ENCODE data around the gene SMOC2.

The SMOC2 gene

GRCh38 chr6:168411793-168412192 lies 29.2 kb upstream of the SMOC2 start:
- Mint-ChIP-seq H3K9me3 (no peaks in the 10 kb centered on the region), H3K36me3 (ENCODE audit: low read depth) (no peaks in the 10 kb centered on the region), H3K27me3 (ENCODE audit: low read depth) (no peaks in the 10 kb centered on the region), H3K27ac (no peak overlapping the region), H3K4me1 (ENCODE audit: low read depth) (no peaks in the 10 kb centered on the region), H3K4me3 (no peak overlapping the region)

GRCh38 chr6:168412456-168412855 lies 28.5 kb upstream of the SMOC2 start:
- Mint-ChIP-seq H3K4me1 (ENCODE audit: low read depth) (no peaks in the 10 kb centered on the region), H3K27me3 (ENCODE audit: low read depth) (no peaks in the 10 kb centered on the region), H3K27ac (no peak overlapping the region), H3K9me3 (no peaks in the 10 kb centered on the region), H3K4me3 (no peak overlapping the region), H3K36me3 (ENCODE audit: low read depth) (no peaks in the 10 kb centered on the region)

GRCh38 chr6:168413018-168413720 lies 27.8 kb upstream of the SMOC2 start:
- no peaks in the 10 kb centered on the region for H3K9me3 Mint-ChIP-seq
- no peaks in the 10 kb centered on the region for H3K4me1 Mint-ChIP-seq (ENCODE audit: low read depth)
- H3K27me3 Mint-ChIP-seq (ENCODE audit: low read depth), result no peaks in the 10 kb centered on the region

GRCh38 chr6:168413856-168414255 lies 27.1 kb upstream of the SMOC2 start:
- H3K27ac Mint-ChIP-seq, result no peak overlapping the region
- no peak overlapping the region for H3K4me3 Mint-ChIP-seq
- no peaks in the 10 kb centered on the region for H3K4me1 Mint-ChIP-seq (ENCODE audit: low read depth)
- no peaks in the 10 kb centered on the region for H3K27me3 Mint-ChIP-seq (ENCODE audit: low read depth)
- H3K36me3 Mint-ChIP-seq (ENCODE audit: low read depth), result no peaks in the 10 kb centered on the region
- no peaks in the 10 kb centered on the region for H3K9me3 Mint-ChIP-seq

More at GRCh38 chr6:168413018-168413720, 27.8 kb upstream of the SMOC2 start:
- Mint-ChIP-seq H3K27ac (no peak overlapping the region), H3K36me3 (ENCODE audit: low read depth) (no peaks in the 10 kb centered on the region), H3K4me3 (no peak overlapping the region)

GRCh38 chr6:168414336-168415097 lies 26.5 kb upstream of the SMOC2 start:
- H3K27me3 Mint-ChIP-seq (ENCODE audit: low read depth), result no peaks in the 10 kb centered on the region
- H3K4me1 Mint-ChIP-seq (ENCODE audit: low read depth), result no peaks in the 10 kb centered on the region

GRCh38 chr6:168415098-168415992 lies 25.6 kb upstream of the SMOC2 start:
- no peak overlapping the region for H3K27ac Mint-ChIP-seq
- no peaks in the 10 kb centered on the region for H3K9me3 Mint-ChIP-seq
- H3K4me1 Mint-ChIP-seq (ENCODE audit: low read depth), result no peaks in the 10 kb centered on the region
- no peaks in the 10 kb centered on the region for H3K27me3 Mint-ChIP-seq (ENCODE audit: low read depth)
- no peaks in the 10 kb centered on the region for H3K36me3 Mint-ChIP-seq (ENCODE audit: low read depth)
- no peak overlapping the region for H3K4me3 Mint-ChIP-seq

More at GRCh38 chr6:168414336-168415097, 26.5 kb upstream of the SMOC2 start:
- no peak overlapping the region for H3K27ac Mint-ChIP-seq
- H3K36me3 Mint-ChIP-seq (ENCODE audit: low read depth), result no peaks in the 10 kb centered on the region
- H3K4me3 Mint-ChIP-seq, result no peak overlapping the region
- H3K9me3 Mint-ChIP-seq, result no peaks in the 10 kb centered on the region

- H3K9me3 Mint-ChIP-seq, result no peaks in the 10 kb centered on the region
- H3K27ac Mint-ChIP-seq, result no peak overlapping the region
- H3K4me1 Mint-ChIP-seq (ENCODE audit: low read depth), result no peaks in the 10 kb centered on the region
- H3K4me3 Mint-ChIP-seq, result no peak overlapping the region
- H3K36me3 Mint-ChIP-seq (ENCODE audit: low read depth), result no peaks in the 10 kb centered on the region
- no peaks in the 10 kb centered on the region for H3K27me3 Mint-ChIP-seq (ENCODE audit: low read depth)
Observed at GRCh38 chr6:168415993-168416530, 24.9 kb upstream of the SMOC2 start.

- Mint-ChIP-seq H3K36me3 (ENCODE audit: low read depth) (no peaks in the 10 kb centered on the region), H3K27me3 (ENCODE audit: low read depth) (no peaks in the 10 kb centered on the region), H3K4me1 (ENCODE audit: low read depth) (no peaks in the 10 kb centered on the region), H3K4me3 (no peak overlapping the region), H3K9me3 (no peaks in the 10 kb centered on the region), H3K27ac (no peak overlapping the region)
Observed at GRCh38 chr6:168416531-168416930, 24.5 kb upstream of the SMOC2 start.

GRCh38 chr6:168417191-168417590 lies 23.8 kb upstream of the SMOC2 start:
- Mint-ChIP-seq H3K27me3 (ENCODE audit: low read depth) (no peaks in the 10 kb centered on the region), H3K27ac (no peak overlapping the region), H3K4me1 (ENCODE audit: low read depth) (no peaks in the 10 kb centered on the region), H3K36me3 (ENCODE audit: low read depth) (no peaks in the 10 kb centered on the region), H3K9me3 (no peaks in the 10 kb centered on the region), H3K4me3 (no peak overlapping the region)

- Mint-ChIP-seq H3K27ac (no peak overlapping the region), H3K4me1 (ENCODE audit: low read depth) (no peaks in the 10 kb centered on the region), H3K9me3 (no peaks in the 10 kb centered on the region), H3K27me3 (ENCODE audit: low read depth) (no peaks in the 10 kb centered on the region), H3K4me3 (no peak overlapping the region), H3K36me3 (ENCODE audit: low read depth) (no peaks in the 10 kb centered on the region)
Observed at GRCh38 chr6:168417679-168418557, 23.1 kb upstream of the SMOC2 start.

- Mint-ChIP-seq H3K27ac (no peak overlapping the region), H3K27me3 (ENCODE audit: low read depth) (no peaks in the 10 kb centered on the region)
Observed at GRCh38 chr6:168418711-168419121, 22.3 kb upstream of the SMOC2 start.

GRCh38 chr6:168419569-168419968 lies 21.4 kb upstream of the SMOC2 start:
- H3K36me3 Mint-ChIP-seq (ENCODE audit: low read depth), result no peaks in the 10 kb centered on the region

More at GRCh38 chr6:168418711-168419121, 22.3 kb upstream of the SMOC2 start:
- Mint-ChIP-seq H3K9me3 (no peaks in the 10 kb centered on the region), H3K4me3 (no peak overlapping the region), H3K4me1 (ENCODE audit: low read depth) (no peaks in the 10 kb centered on the region), H3K36me3 (ENCODE audit: low read depth) (no peaks in the 10 kb centered on the region)

GRCh38 chr6:168420084-168420483 lies 20.9 kb upstream of the SMOC2 start:
- no peaks in the 10 kb centered on the region for H3K4me1 Mint-ChIP-seq (ENCODE audit: low read depth)
- no peak overlapping the region for H3K4me3 Mint-ChIP-seq
- H3K36me3 Mint-ChIP-seq (ENCODE audit: low read depth), result no peaks in the 10 kb centered on the region
- H3K27ac Mint-ChIP-seq, result no peak overlapping the region
- no peaks in the 10 kb centered on the region for H3K9me3 Mint-ChIP-seq
- no peaks in the 10 kb centered on the region for H3K27me3 Mint-ChIP-seq (ENCODE audit: low read depth)

More at GRCh38 chr6:168419569-168419968, 21.4 kb upstream of the SMOC2 start:
- no peak overlapping the region for H3K4me3 Mint-ChIP-seq
- H3K27ac Mint-ChIP-seq, result no peak overlapping the region
- H3K4me1 Mint-ChIP-seq (ENCODE audit: low read depth), result no peaks in the 10 kb centered on the region
- no peaks in the 10 kb centered on the region for H3K27me3 Mint-ChIP-seq (ENCODE audit: low read depth)
- H3K9me3 Mint-ChIP-seq, result no peaks in the 10 kb centered on the region
